HG03565 (cell line): ENCODE data around the gene TMOD2.

ENCODE experiments used
- ATAC-seq: cut with Tn5 transposase; IDR thresholded peaks from one replicate; pipeline ENCODE4 v1.9.1; 2021; ENCODE audit warnings: mild to moderate bottlenecking, moderate library complexity; ENCODE audit not compliant: unreplicated experiment

The TMOD2 gene

DNA sequence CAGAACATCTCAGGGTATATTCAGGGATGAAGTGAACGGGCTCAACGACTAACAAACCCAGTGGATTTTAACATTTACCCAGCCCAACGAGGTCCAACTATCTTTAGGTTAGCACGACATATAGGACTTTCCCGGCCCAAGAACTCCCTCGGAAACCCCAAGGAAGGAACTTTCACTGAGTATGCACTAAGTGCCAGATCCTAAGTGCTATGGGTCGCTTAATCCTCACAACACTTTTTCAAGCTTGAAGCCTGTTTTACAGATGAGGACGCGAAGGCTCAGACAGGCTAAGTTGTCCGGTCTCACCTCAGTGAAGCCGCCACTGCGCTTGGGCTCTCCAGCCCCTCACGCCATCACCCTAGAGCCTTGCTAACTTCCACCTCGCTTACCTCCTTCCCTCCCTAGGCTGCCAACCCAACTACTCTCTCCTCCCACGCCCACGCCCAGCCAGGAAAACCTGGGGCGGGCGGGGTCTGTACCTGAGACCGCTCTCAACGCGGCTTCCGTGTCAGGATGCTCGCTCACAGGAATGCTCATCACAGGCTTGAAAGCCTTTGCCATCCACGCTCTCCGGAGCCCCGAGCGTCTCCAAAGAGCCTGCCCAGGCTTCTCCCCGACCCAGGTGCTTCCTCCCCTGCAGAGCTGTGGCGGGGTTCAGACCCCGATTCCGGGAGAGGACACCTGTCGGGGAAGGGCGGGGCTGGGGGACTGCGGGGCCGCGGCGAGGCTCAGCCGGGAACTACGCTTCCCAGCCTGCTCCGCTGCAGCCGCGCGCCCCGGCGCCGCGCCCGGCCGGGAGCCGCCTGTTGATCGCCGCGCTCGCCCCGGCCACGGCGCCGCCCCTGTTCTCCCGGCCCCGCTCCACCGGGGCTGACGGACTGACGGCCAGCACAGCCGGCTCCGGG, at the start of gene TMOD2:
Gene TMOD2 (plus strand): TSS at position 806 of the 905 bp plus-strand sequence. CDS start 14,845 bp downstream, outside the sequence.
- peak; percentile 53 for ATAC-seq

DNA sequence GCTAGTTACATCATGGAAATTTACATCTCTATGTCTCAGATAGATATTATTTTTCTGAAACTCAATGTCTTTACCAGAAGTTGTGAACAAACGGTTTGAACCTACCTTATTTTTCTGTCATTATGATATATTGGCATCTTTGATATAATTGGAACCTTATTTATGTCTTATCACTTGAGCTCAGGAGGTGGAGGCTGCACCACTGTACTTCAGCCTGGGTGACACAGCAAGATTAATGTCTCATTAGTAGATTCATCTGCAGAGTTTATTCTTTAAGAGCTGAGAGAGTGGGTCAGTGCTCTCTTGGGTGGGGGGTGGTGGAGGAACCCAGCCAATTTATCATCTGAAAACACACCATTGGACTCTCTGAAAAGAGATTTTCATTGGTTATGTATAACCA, 48.7 kb upstream of the TMOD2 start:
- no peak for ATAC-seq

DNA sequence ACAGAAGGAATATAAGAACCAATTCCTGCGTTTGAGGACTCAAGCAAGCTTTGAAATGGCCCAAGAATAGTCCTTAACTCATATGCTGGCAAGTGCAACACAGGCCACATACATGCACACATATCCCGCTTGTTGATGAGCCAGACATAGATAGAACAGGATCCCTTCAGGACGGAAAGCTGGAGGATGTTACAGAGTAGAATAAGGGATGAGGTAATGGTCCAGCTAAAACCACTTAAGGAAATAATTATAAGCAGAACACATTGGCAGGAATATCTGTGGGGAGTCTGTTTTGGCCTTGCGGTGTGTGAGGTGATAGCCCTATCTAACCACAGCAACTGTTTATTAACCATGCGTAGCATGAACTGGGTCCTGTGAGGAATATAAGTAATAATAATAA, 45.1 kb upstream of the TMOD2 start:
- ATAC-seq, result no peak

- no peak for ATAC-seq
These were observed 44.3 kb upstream of the TMOD2 start for GRCh38 chr15:51706926-51707608.

DNA sequence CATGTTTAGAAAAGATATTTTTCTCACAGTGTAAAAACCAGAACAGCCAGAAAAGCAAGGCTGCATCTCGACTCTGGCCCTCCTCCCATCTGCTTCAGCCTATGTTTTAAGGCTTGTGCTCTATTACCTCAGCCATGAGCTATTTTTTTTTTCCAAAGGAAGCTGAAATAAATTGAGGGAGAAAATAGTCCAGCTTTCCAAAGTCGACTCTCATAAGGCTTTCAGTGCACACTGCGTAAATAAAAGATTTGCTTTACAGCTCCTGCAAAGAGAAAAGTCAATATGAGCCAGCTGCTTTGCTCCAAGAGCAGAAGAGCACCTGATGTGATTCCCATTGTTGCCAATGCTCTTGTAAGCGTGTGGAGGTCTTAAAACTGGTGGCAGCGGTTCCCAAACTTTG, 43.4 kb upstream of the TMOD2 start:
- ATAC-seq, result no peak

- no peak for ATAC-seq
These were observed 42.4 kb upstream of the TMOD2 start for GRCh38 chr15:51709031-51709430.

GRCh38 chr15:51714162-51714561, 37.2 kb upstream of the TMOD2 start:
- ATAC-seq, result no peak

- ATAC-seq, result no peak
These were observed 36.5 kb upstream of the TMOD2 start for GRCh38 chr15:51714911-51715310.

DNA sequence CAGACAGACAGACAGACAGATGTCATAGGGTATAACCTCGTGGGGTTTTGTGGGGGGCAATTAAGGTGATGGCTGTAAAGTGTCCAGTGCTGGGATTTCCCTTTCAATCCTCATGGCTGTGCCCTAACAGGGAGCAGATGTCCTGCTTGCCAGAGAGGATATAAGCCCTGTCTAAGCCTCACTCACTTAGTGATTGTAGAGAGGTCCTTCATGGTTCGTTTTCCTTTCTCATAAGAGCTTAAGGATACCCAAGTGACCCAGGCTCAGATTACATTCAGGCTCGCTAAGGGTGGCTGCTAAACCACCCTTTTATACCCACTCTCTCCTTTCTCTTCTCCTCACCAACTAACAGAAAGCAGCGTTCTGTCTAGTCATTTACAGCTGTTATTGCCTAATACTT, 33.2 kb upstream of the TMOD2 start:
- no peak for ATAC-seq

- ATAC-seq, result no peak
These were observed 32.7 kb upstream of the TMOD2 start for GRCh38 chr15:51718746-51719145.

GRCh38 chr15:51720201-51720995, 31.0 kb upstream of the TMOD2 start:
- no peak for ATAC-seq

DNA sequence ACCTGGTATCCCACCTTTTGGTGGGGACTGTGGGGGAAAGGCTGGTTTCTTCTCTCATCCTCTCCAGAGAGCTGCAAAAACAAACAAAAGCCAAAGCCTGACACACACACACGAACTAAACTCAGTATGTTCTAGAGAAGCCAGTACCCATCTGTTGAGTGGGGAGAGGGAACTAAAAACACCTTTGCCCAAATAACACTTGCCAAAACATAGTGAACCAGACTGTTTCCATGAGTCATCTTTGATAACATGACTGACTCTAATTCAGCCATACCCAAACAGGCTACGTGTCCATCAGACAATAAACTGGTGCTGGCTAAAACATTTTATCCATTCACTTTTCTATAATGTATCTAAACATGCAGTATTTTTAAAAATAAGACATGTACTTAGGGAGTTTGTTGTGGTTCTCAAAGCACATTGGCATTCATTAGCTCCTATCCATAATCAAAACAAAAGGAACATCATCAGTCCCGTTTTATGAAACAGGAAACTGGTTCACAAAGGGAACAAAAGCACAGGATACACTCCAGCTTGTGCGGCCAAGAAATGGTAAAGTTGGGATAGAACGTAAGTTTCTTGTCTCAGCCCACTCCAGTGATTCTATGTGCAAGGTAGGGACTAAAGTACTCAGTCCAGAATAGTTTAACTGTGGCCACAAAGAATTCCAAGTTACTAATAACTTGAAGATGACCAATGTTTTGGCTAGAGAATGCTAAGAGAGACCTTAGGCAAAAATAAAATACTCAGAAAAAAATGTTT, 30.0 kb upstream of the TMOD2 start:
- ATAC-seq, result no peak

DNA sequence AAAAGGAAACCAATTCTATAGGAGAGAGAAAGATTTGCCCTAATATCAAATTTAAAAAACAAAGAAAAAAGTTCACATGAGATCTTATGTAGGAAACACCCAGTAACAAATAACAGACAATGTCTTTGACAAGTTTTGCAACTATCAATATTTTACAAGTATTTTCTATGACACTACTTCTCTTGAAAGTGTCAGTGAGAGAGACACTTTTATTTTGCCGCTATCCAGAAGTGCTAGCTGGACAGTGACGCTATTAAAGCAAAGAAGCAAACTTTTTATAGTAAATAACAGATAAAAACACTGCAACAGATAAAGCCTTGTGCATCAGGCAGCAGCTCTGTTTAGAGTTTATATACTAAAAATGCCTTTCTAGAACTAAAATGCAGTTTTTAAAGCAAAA, 27.2 kb upstream of the TMOD2 start:
- no peak for ATAC-seq

DNA sequence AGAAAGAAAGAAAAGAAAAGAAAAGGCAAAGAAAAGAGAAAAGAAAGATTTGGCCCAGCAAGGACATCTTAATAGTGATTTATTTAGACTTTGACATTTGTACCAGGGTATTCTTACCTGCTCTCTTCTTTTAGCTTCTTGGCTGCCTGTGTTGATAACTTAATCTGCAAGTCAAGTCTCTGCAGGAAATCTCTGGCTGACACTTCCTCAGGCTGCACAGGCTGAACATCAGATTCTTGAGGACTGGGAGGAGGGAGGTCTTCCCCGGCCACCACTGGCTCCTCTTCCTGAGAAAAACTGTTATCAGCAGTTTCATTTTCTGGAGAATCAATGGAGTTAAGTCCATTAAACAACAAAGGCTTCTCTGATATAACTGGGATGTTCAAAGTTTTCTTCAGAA, 26.7 kb upstream of the TMOD2 start:
- no peak for ATAC-seq

DNA sequence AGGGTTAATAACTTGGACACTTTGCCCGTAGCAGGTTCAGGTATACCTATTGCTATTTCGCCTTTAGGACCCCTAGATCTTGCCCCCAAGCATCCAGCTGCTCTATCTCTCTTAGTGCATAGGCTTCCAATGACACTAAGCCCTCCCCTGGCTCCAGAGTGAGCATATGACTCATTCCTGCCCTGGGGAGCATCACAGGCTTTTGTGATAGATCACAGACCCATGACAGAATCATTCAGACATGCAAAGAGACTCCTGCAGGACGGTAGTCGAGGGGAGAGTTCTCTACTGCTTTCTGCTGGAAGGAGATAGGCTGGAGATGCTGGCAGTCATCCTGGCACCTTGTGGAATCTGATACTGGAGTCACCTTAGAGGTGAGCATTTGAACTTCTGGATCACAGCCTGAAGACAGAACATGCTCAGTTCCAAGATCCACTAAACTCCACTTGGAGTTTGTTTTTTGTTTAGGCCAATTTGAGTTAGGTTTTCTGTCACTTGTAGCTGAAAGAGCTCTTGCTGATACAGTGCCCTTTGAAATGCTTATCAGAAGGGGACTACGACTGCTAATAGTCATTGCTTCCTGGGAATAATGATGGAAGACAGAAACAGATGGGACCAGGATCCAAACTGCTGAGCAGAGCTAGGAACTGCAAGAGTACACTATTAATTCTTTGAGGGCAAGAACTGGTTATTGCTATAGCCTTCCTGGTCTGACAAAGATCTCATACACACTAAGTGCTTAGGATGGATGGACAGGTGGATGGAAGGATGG, 24.9 kb upstream of the TMOD2 start:
- ATAC-seq, result peak; percentile 86

DNA sequence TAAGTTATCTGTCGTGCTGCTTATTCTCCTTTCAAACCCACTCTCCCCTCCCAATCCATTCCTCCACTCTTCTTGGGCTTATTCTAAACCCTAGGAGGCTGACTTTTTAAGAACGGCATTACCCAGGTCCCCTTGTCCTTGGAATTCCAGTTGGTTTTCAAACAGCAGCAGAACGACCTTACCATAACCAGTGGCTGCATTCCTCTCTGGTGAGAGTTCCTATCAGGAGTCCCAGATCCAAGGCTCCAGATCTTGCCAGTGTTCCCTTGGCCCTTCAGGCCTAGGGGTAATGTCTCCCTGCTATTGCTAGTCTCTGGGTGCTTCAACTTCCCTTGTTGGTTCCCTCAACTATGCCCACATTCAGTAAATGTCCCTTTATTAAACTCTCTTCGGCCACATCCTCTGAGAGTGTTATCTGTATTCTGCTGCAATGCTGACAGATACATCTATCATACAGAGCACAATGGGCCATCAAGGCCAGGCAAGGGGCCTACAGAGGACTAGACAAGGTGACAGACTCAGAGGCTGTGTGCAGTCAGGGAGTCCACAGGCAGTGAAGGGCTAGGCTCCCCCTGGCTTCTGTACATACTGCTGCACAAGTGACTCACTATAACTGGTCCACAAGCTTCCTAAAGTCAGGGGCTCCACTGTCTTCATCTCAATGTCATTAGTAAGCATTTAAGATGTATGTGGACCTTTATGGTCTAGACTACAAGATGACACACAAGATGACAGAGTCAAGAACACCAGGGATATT, 24.1 kb upstream of the TMOD2 start:
- no peak for ATAC-seq

- ATAC-seq, result peak; percentile 48
These were observed 19.7 kb upstream of the TMOD2 start for GRCh38 chr15:51731549-51732267.

DNA sequence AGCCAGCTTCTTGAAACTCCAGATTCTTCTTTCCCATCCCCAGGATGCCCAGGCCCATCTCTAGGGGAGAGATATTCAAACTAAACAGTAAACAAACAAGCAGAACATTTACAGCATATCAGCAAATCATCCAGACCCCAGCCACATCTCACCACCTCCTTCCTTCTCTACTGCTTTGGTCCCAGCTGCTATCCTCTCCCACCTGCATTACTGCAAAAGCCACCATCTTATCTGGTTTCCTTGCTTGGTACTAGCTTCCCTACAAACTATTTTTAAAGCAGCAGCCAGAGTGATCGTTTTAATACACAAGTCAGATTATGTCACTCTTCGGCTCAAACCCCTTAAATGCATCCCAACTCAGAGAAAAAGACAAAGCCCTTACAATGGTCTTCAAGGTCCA, 18.8 kb upstream of the TMOD2 start:
- ATAC-seq, result no peak
